Thoracic aorta (tissue), 2 donors: Measurements from ENCODE around the gene SUOX. TPM values are rescaled to one million over a fixed set of nuclear protein-coding genes. Genes with fewer than 3 reads are reported as not detected.

Source experiments
- ATAC-seq: fragments of 150-250 bp; one replicate; pipeline ENCODE4 v1.8.0; 2017; ENCODE audit warnings: low read depth; ENCODE audit not compliant: insufficient number of reproducible peaks, low FRiP score
- DNase-seq: peaks from one replicate; pipeline ENCODE4 v3.0.0-alpha.2; 2020; ENCODE audit warnings: low spot score
- H3K27ac ChIP-seq, 2 donors: fragments of 200-600 bp; sonication (generic); 1 replicate in 1 of 2; 2 replicates in 1 of 2; pipeline ENCODE4 v1.5.1; 2016; ENCODE audit warnings: mild to moderate bottlenecking in 2 of 2, moderate library complexity in 2 of 2
- H3K27me3 ChIP-seq: fragments of 200-600 bp; sonication (generic); replicated peaks from 2 replicates; pipeline ENCODE4 v1.6.0; 2016; ENCODE audit warnings: mild to moderate bottlenecking; ENCODE audit not compliant: insufficient read depth
- H3K36me3 ChIP-seq: fragments of 200-600 bp; sonication (generic); one replicate; pipeline ENCODE4 v1.5.1; 2016
- H3K4me1 ChIP-seq, 2 donors: fragments of 200-600 bp; sonication (generic); 1 replicate in 1 of 2; 2 replicates in 1 of 2; pipeline versions ENCODE4 v1.5.1 to v1.6.0; 2016; ENCODE audit warnings: low read depth in 2 of 2, mild to moderate bottlenecking in 1 of 2; ENCODE audit not compliant: control insufficient read depth in 1 of 2
- H3K4me3 ChIP-seq: fragments of 200-600 bp; sonication (generic); 2 replicates; pipeline ENCODE4 v1.5.1; 2016; ENCODE audit warnings: mild to moderate bottlenecking
- H3K9me3 ChIP-seq: fragments of 200-600 bp; sonication (generic); 2 replicates; pipeline ENCODE4 v1.5.1; 2016
- CTCF ChIP-seq: fragments of 200-600 bp; sonication (generic); IDR thresholded peaks from one replicate; pipeline ENCODE4 v1.5.1; 2019; ENCODE audit warnings: antibody characterized with exemption
- total RNA-seq, 2 donors: library from RNA; depleted of rRNA; stranded (reverse); fragments of >200 nt; gene quantifications; one replicate each; pipeline versions ENCODE4 v1.1.0 to v1.2.3, GENCODE V29; 2016

SUOX gene
- total RNA-seq, 2 donors from 2014 or later: 17.6 to 20.6 TPM

GRCh38 chr12:56028511-56029165 is 31.6 kb downstream of the SUOX start:
- no peaks in the 10 kb centered on the region for H3K4me1 ChIP-seq
- no peak for DNase-seq
- TF ChIP-seq CTCF: no peak
- peaks cover 14% of the 10 kb centered on the region for H3K36me3 ChIP-seq
- no peak overlapping the region for H3K27ac ChIP-seq
- H3K4me3 ChIP-seq: no peak overlapping the region
- H3K9me3 ChIP-seq: no peaks in the 10 kb centered on the region
- no peak for ATAC-seq
- H3K27me3 ChIP-seq: no peaks in the 10 kb centered on the region

- no peak overlapping the region for H3K27ac ChIP-seq
- no peak for TF ChIP-seq CTCF
These were observed 32.1 kb downstream of the SUOX start for GRCh38 chr12:56029166-56029519.

GRCh38 chr12:56029666-56030293 is 32.7 kb downstream of the SUOX start:
- H3K27me3 ChIP-seq: no peaks in the 10 kb centered on the region
- no peak for DNase-seq
- no peak for ATAC-seq
- H3K36me3 ChIP-seq: peaks cover 17% of the 10 kb centered on the region
- no peak overlapping the region for H3K4me3 ChIP-seq
- no peak overlapping the region for H3K27ac ChIP-seq
- no peaks in the 10 kb centered on the region for H3K9me3 ChIP-seq
- peak; percentile 60 for TF ChIP-seq CTCF
- H3K4me1 ChIP-seq: no peaks in the 10 kb centered on the region

More at GRCh38 chr12:56029166-56029519, 32.1 kb downstream of the SUOX start:
- Histone ChIP-seq H3K4me3 (no peak overlapping the region), H3K27me3 (no peaks in the 10 kb centered on the region), H3K4me1 (no peaks in the 10 kb centered on the region), H3K9me3 (no peaks in the 10 kb centered on the region), H3K36me3 (peaks cover 14% of the 10 kb centered on the region)
- DNase-seq (no peak), ATAC-seq (no peak)

- no peaks in the 10 kb centered on the region for H3K9me3 ChIP-seq
- ATAC-seq (no peak), DNase-seq (no peak)
- no peaks in the 10 kb centered on the region for H3K4me1 ChIP-seq
- no peak for TF ChIP-seq CTCF
- no peaks in the 10 kb centered on the region for H3K27me3 ChIP-seq
- H3K4me3 ChIP-seq: no peak overlapping the region
- H3K27ac ChIP-seq: no peak overlapping the region
- H3K36me3 ChIP-seq: peaks cover 19% of the 10 kb centered on the region
These were observed 34.9 kb downstream of the SUOX start for GRCh38 chr12:56031987-56032386.

GRCh38 chr12:56034586-56035332 is 37.7 kb downstream of the SUOX start:
- H3K4me3 ChIP-seq: no peak overlapping the region
- ATAC-seq: no peak
- TF ChIP-seq CTCF: no peak
- no peak for DNase-seq
- H3K4me1 ChIP-seq: no peaks in the 10 kb centered on the region
- H3K27me3 ChIP-seq: no peaks in the 10 kb centered on the region
- no peak overlapping the region for H3K27ac ChIP-seq
- peaks cover 19% of the 10 kb centered on the region for H3K36me3 ChIP-seq
- H3K9me3 ChIP-seq: no peaks in the 10 kb centered on the region
